GM12874 (cell line): ENCODE data around the gene PAIP2.

Source experiments
- TF ChIP-seq, protein P1 (sequence below): IDR thresholded peaks from 2 replicates; pipeline ENCODE4 v1.5.1; 2011; ENCODE audit warnings: low read depth, mild to moderate bottlenecking, control low read depth, low read length, moderate library complexity; ENCODE audit not compliant: insufficient read depth

PAIP2 gene

DNA sequence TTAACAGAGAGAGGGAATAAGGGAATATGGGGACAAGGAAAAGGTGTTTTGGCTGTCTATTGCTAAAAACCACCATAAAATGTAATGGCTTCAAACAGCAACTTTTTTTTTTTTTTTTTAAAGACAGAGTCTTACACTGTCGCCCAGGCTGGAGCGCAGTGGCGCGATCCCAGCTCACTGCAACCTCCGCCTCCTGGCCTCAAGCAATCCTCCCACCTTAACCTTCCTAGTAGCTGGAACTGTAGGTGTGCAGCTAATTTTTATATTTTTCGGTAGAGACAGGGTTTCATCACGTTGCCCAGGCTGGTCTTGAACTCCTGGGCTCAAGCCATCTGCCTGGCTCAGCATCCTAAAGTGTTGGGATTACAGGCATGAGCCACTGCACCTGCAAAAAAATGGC is 66.5 kb downstream of the PAIP2 start:
- TF ChIP-seq, protein P1, sequence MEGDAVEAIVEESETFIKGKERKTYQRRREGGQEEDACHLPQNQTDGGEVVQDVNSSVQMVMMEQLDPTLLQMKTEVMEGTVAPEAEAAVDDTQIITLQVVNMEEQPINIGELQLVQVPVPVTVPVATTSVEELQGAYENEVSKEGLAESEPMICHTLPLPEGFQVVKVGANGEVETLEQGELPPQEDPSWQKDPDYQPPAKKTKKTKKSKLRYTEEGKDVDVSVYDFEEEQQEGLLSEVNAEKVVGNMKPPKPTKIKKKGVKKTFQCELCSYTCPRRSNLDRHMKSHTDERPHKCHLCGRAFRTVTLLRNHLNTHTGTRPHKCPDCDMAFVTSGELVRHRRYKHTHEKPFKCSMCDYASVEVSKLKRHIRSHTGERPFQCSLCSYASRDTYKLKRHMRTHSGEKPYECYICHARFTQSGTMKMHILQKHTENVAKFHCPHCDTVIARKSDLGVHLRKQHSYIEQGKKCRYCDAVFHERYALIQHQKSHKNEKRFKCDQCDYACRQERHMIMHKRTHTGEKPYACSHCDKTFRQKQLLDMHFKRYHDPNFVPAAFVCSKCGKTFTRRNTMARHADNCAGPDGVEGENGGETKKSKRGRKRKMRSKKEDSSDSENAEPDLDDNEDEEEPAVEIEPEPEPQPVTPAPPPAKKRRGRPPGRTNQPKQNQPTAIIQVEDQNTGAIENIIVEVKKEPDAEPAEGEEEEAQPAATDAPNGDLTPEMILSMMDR = no peak

DNA sequence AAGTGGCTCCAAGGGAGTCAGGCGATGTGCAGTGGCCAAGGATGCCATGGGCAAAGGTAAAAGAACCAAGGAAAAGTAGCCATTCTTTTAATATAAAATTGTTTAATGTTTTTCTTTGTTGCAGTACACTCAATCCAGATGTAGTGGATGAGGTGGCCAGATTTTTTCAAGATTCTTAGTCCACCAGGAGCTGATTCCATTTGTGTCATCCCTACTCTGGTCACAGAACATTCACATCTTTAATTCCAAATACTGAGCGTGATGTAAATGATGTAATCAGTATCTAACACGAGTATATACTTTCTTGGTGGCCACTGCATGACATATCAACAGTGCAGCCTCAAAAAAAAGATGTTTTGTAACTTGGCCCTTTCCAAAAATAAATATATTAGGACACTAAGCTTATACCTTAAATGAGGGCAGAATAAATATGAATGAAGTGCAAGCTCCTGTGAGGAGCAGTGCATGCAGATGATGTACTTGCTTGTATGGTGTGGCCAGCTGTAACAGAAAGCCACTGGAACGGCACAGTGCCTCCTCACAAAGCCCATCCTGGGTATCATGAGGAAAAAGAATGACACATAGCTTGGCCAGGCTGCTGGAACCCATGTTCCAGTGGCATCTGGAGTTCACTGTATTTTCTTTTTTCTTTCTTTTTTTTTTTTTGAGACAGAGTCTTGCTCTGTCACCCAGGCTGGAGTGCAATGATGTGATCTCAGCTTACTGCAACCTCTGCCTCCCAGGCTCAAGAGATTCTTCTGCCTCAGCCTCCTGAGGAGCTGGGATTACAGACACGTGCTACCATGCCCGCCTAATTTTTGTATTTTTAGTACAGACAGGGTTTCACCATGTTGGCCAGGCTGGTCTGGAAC is 68.7 kb downstream of the PAIP2 start:
- TF ChIP-seq, protein P1 = no peak

DNA sequence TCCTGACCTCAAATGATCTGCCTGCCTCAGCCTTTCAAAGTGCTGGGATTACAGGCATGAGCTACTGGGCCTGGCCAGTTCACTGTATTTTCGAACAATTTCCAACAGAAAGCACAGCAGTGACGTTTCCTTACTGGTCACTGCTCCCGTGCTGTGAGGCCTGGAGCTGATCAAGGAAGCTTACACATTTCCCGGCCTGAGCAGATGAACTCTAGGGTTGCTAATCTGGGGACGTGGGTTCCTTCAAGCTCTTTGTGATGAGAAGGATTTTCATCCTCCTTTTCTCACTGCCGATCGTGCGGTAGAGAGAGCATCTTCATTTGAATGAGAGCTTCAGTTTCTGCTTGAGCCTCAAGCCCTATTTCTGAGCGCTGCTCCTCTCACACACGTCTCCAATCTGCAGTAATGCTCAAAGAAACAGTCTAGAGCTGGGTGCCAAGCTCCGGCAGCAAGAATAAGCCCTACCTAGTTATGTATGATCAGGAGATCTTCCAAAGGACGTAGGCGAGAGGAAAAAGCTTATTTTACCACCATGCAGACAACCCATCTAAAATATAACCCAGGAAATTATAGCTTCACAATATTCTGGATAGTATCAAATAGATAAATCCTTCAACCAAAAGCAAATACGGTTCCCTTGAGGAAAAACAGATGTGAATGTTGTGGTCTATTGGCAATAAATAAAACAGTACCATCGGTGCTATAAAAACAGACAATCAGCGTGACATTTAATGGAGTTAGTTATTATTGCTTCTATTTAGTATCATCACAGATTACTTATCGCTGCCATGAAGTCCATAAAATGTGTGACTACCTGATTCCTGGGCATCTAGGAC is 69.6 kb downstream of the PAIP2 start:
- TF ChIP-seq, protein P1 = no peak

DNA sequence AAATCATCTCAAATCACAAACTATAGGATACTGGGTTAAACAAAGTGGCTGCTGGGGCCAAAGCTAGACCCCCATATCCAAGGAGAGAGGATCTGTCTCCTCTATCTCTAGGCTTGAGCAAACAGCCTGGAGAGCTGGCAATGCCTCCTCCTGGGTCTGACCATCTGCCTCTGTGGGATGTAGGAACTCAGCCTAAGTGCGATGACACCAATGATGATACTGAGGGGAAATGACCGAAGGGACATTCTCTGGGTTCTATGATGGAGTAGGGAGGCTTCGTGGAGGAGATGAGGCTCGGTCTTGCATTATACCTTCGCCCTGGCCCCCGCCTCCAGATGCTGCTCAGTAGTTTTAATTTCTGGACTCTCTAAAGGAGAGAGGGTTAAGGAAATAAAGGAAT is 71.5 kb downstream of the PAIP2 start:
- TF ChIP-seq, protein P1 = no peak

- TF ChIP-seq, protein P1 = no peak
Observed at GRCh38 chr5:139413963-139414362, 72.3 kb downstream of the PAIP2 start.

DNA sequence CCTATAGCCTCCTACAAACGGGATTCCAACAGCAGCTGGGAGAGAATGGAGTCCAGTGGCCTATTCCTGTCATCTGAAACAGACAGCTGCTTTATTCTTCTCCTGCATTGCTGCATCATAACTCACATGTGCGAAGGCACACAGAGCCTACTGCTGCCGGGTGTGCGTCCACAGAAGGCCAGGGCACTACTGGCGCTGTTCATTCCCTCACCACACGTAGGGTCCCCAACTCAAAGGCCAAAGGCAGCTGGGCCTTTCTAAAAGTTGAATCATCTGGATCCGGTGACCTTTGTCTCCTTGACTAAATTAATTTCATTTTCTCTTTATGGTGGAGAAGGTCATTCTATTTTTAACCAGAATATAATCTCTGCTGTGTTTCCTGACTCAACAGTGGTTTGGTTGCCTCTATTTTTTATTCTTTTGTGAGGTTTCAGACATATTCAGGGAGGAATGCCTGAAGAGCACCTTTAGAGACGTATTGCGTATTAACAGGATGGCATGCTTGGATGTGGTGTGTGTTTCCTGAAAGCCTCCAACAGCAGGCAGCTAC is 73.0 kb downstream of the PAIP2 start:
- TF ChIP-seq, protein P1 = no peak

DNA sequence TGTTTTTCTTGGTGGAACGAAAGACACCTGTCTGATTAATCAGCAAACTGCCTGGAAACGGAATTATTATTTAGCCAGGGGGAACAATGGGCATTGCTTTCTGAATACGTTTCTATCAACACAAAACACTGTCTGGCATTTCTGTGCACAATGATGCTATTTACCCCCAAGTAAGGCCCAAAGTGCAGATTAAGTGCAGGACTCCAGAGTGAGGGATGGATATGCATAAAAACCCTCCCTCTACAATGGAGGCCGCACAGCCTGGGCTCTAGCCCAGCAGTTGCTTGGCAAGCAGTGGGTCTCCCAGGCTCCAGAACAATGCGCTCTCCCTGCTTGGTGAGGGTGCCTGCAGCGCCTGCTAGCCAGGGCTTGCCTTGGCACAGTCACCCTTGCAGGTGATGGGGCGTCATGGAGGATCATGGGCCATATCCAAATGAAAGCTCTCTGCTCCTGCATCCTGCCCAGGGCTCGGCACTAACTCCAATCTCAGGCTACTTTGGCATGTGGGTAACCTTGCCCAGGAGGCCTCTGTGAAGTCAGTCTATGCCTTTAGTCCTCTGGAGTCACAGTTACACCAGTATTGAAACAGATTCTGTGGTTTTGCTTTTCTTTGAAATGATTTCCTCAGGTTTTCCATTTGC is 73.7 kb downstream of the PAIP2 start:
- TF ChIP-seq, protein P1 = no peak
